Immature natural killer cell (primary cell): ENCODE measurements around the gene PHACTR2. TPM values are rescaled to one million over a fixed set of nuclear protein-coding genes. Genes with fewer than 3 reads are reported as not detected.
"Not testable (repeated sequence)": the region's sequence is repeated elsewhere in the genome, so short reads cannot be mapped to it uniquely, and the experiment has no call there.

Source experiments
- DNase-seq, 3 donors: peaks; one replicate each; pipeline ENCODE4 v3.0.0; 2022; ENCODE audit warnings: mixed read lengths in 1 of 3
- H3K27ac Mint-ChIP-seq, 6 donors: one replicate each; pipeline ENCODE4 v1.8.0; 2020; ENCODE audit warnings: mixed read lengths in 6 of 6, mild to moderate bottlenecking in 5 of 6, inconsistent platforms in 4 of 6, moderate library complexity in 3 of 6
- H3K27me3 Mint-ChIP-seq, 3 donors: one replicate each; pipeline ENCODE4 v1.8.0; 2020 to 2021; ENCODE audit warnings: low read depth in 3 of 3, mild to moderate bottlenecking in 3 of 3, mixed read lengths in 3 of 3, moderate library complexity in 3 of 3, inconsistent platforms in 1 of 3
- H3K36me3 Mint-ChIP-seq, 3 donors: one replicate each; pipeline ENCODE4 v1.8.0; 2020; ENCODE audit warnings: mixed read lengths in 3 of 3, inconsistent platforms in 2 of 3, mild to moderate bottlenecking in 2 of 3
- H3K4me1 Mint-ChIP-seq, 2 donors: one replicate each; pipeline ENCODE4 v1.8.0; 2020; ENCODE audit warnings: inconsistent platforms in 2 of 2, mild to moderate bottlenecking in 2 of 2, mixed read lengths in 2 of 2, moderate library complexity in 1 of 2
- H3K4me3 Mint-ChIP-seq, 5 donors: one replicate each; pipeline ENCODE4 v1.8.0; 2020; ENCODE audit warnings: mild to moderate bottlenecking in 5 of 5, mixed read lengths in 5 of 5, inconsistent platforms in 3 of 5, moderate library complexity in 3 of 5
- H3K9me3 Mint-ChIP-seq, 6 donors: one replicate each; pipeline ENCODE4 v1.8.0; 2020; ENCODE audit warnings: mild to moderate bottlenecking in 6 of 6, mixed read lengths in 6 of 6, inconsistent platforms in 4 of 6, moderate library complexity in 3 of 6
- polyA plus RNA-seq, 3 donors: library from polyadenylated mRNA; unstranded; fragments of 300-500 nt; fragmentation: Illumina TruSeq; gene quantifications; one replicate each; pipeline ENCODE4 v1.2.3, GENCODE V29; 2021

PHACTR2 gene
- polyA plus RNA-seq, result 10 to 100 TPM in 1 of 3 donors, 1 to 10 TPM in 2; 3.5 to 16.5 (median 9.4) TPM

GRCh38 chr6:143677891-143678791 is at the start of gene PHACTR2:
Gene PHACTR2, plus strand, starts transcription at chr6:143677965. Its CDS starts 199 bp downstream, at chr6:143678164.
- H3K27ac Mint-ChIP-seq, result peak within 1 kb of the TSS in 1 of 6 donors; percentile 53

GRCh38 chr6:143629104-143630080 is 48.4 kb upstream of the PHACTR2 start:
- peaks cover 0 to 2% (median 0%) of the 10 kb centered on the region in 3 donors for H3K27me3 Mint-ChIP-seq
- no peak overlapping the region for H3K27ac Mint-ChIP-seq
- DNase-seq, result no peak
- peaks cover 16 to 48% of the 10 kb centered on the region in 2 donors for H3K4me1 Mint-ChIP-seq
- H3K9me3 Mint-ChIP-seq, result no peaks in the 10 kb centered on the region
- H3K4me3 Mint-ChIP-seq, result no peak overlapping the region
- peaks cover 0 to 5% (median 0%) of the 10 kb centered on the region in 3 donors for H3K36me3 Mint-ChIP-seq

More at GRCh38 chr6:143677891-143678791, at the start of gene PHACTR2:
- peaks cover 0 to 14% (median 6%) of the 10 kb centered on the region in 6 donors for H3K9me3 Mint-ChIP-seq
- peak; percentile 28 to 38 (median 29) for DNase-seq
- H3K4me1 Mint-ChIP-seq, result peaks cover 14 to 37% of the 10 kb centered on the region in 2 donors
- H3K36me3 Mint-ChIP-seq, result peaks cover 4 to 7% (median 7%) of the 10 kb centered on the region in 3 donors
- H3K4me3 Mint-ChIP-seq, result peak within 1 kb of the TSS; percentile 75 to 88 (median 80)
- peaks cover 0 to 20% (median 11%) of the 10 kb centered on the region in 3 donors for H3K27me3 Mint-ChIP-seq

GRCh38 chr6:143631196-143631595 is 46.6 kb upstream of the PHACTR2 start:
- not testable (repeated sequence) for H3K27ac Mint-ChIP-seq, DNase-seq, H3K4me3 Mint-ChIP-seq, H3K36me3 Mint-ChIP-seq, H3K9me3 Mint-ChIP-seq, H3K27me3 Mint-ChIP-seq
- peaks cover 12 to 46% of the 10 kb centered on the region in 2 donors for H3K4me1 Mint-ChIP-seq

GRCh38 chr6:143632894-143633293 is 44.9 kb upstream of the PHACTR2 start:
- no peaks in the 10 kb centered on the region for H3K27me3 Mint-ChIP-seq
- no peaks in the 10 kb centered on the region for H3K9me3 Mint-ChIP-seq
- H3K4me1 Mint-ChIP-seq, result peaks cover 12 to 42% of the 10 kb centered on the region in 2 donors
- no peak overlapping the region for H3K27ac Mint-ChIP-seq
- DNase-seq, result no peak
- H3K36me3 Mint-ChIP-seq, result peaks cover 0 to 5% (median 0%) of the 10 kb centered on the region in 3 donors
- no peak overlapping the region for H3K4me3 Mint-ChIP-seq

- no peaks in the 10 kb centered on the region for H3K27me3 Mint-ChIP-seq
- peaks cover 0 to 5% (median 0%) of the 10 kb centered on the region in 3 donors for H3K36me3 Mint-ChIP-seq
- H3K4me3 Mint-ChIP-seq, result no peak overlapping the region
- H3K9me3 Mint-ChIP-seq, result no peaks in the 10 kb centered on the region
- DNase-seq, result no peak
- no peak overlapping the region for H3K27ac Mint-ChIP-seq
- H3K4me1 Mint-ChIP-seq, result peaks cover 7 to 26% of the 10 kb centered on the region in 2 donors
Measured at GRCh38 chr6:143634486-143634885, 43.3 kb upstream of the PHACTR2 start.

GRCh38 chr6:143637691-143638090 is 40.1 kb upstream of the PHACTR2 start:
- DNase-seq, result no peak
- H3K9me3 Mint-ChIP-seq, result no peaks in the 10 kb centered on the region
- H3K27me3 Mint-ChIP-seq, result no peaks in the 10 kb centered on the region
- peaks cover 7 to 23% of the 10 kb centered on the region in 2 donors for H3K4me1 Mint-ChIP-seq
- H3K4me3 Mint-ChIP-seq, result no peak overlapping the region
- no peak overlapping the region for H3K27ac Mint-ChIP-seq
- H3K36me3 Mint-ChIP-seq, result peaks cover 0 to 4% (median 2%) of the 10 kb centered on the region in 3 donors

- H3K27me3 Mint-ChIP-seq, result no peaks in the 10 kb centered on the region
- H3K27ac Mint-ChIP-seq, result no peak overlapping the region
Measured at GRCh38 chr6:143642403-143642802, 35.4 kb upstream of the PHACTR2 start.

GRCh38 chr6:143647191-143647590 is 30.6 kb upstream of the PHACTR2 start:
- H3K9me3 Mint-ChIP-seq, result peaks cover 0 to 3% (median 0%) of the 10 kb centered on the region in 6 donors
- no peak for DNase-seq
- peaks cover 0 to 4% (median 0%) of the 10 kb centered on the region in 3 donors for H3K36me3 Mint-ChIP-seq
- no peaks in the 10 kb centered on the region for H3K27me3 Mint-ChIP-seq
- H3K27ac Mint-ChIP-seq, result no peak overlapping the region
- H3K4me3 Mint-ChIP-seq, result no peak overlapping the region
- peaks cover 6 to 20% of the 10 kb centered on the region in 2 donors for H3K4me1 Mint-ChIP-seq

More at GRCh38 chr6:143642403-143642802, 35.4 kb upstream of the PHACTR2 start:
- Mint-ChIP-seq H3K4me1 (peaks cover 2 to 12% of the 10 kb centered on the region in 2 donors), H3K9me3 (no peaks in the 10 kb centered on the region), H3K36me3 (peaks cover 0 to 4% (median 0%) of the 10 kb centered on the region in 3 donors), H3K4me3 (no peak overlapping the region)
- DNase-seq, result no peak

- H3K4me3 Mint-ChIP-seq, result no peak overlapping the region
- no peak overlapping the region for H3K27ac Mint-ChIP-seq
- no peaks in the 10 kb centered on the region for H3K27me3 Mint-ChIP-seq
Measured at GRCh38 chr6:143647732-143648131, 30.0 kb upstream of the PHACTR2 start.

GRCh38 chr6:143649319-143649718 is 28.4 kb upstream of the PHACTR2 start:
- DNase-seq, H3K27me3 Mint-ChIP-seq, H3K9me3 Mint-ChIP-seq, H3K4me3 Mint-ChIP-seq, H3K27ac Mint-ChIP-seq, H3K36me3 Mint-ChIP-seq: not testable (repeated sequence)
- H3K4me1 Mint-ChIP-seq, result peaks cover 6 to 20% of the 10 kb centered on the region in 2 donors

More at GRCh38 chr6:143647732-143648131, 30.0 kb upstream of the PHACTR2 start:
- Mint-ChIP-seq H3K36me3 (peaks cover 0 to 4% (median 0%) of the 10 kb centered on the region in 3 donors), H3K4me1 (peaks cover 6 to 20% of the 10 kb centered on the region in 2 donors), H3K9me3 (peaks cover 0 to 3% (median 0%) of the 10 kb centered on the region in 6 donors)
- no peak for DNase-seq

GRCh38 chr6:143651328-143651727 is 26.4 kb upstream of the PHACTR2 start:
- not testable (repeated sequence) for H3K9me3 Mint-ChIP-seq, H3K36me3 Mint-ChIP-seq, H3K27me3 Mint-ChIP-seq, H3K4me3 Mint-ChIP-seq, DNase-seq, H3K27ac Mint-ChIP-seq
- peaks cover 6 to 17% of the 10 kb centered on the region in 2 donors for H3K4me1 Mint-ChIP-seq

- no peak overlapping the region for H3K4me3 Mint-ChIP-seq
- H3K36me3 Mint-ChIP-seq, result peaks cover 0 to 6% (median 4%) of the 10 kb centered on the region in 3 donors
- H3K27me3 Mint-ChIP-seq, result peaks cover 0 to 2% (median 0%) of the 10 kb centered on the region in 3 donors
- H3K4me1 Mint-ChIP-seq, result peaks cover under 1 to 3% of the 10 kb centered on the region in 2 donors
- no peak for DNase-seq
- no peak overlapping the region for H3K27ac Mint-ChIP-seq
- peaks cover 0 to 3% (median 0%) of the 10 kb centered on the region in 6 donors for H3K9me3 Mint-ChIP-seq
Measured at GRCh38 chr6:143652841-143653331, 24.9 kb upstream of the PHACTR2 start.

- Mint-ChIP-seq H3K36me3 (peaks cover 4 to 11% (median 6%) of the 10 kb centered on the region in 3 donors), H3K27ac (no peak overlapping the region), H3K4me1 (no peaks in the 10 kb centered on the region), H3K4me3 (no peak overlapping the region), H3K27me3 (peaks cover 0 to 2% (median 0%) of the 10 kb centered on the region in 3 donors), H3K9me3 (peaks cover 0 to 11% (median 0%) of the 10 kb centered on the region in 6 donors)
- DNase-seq, result no peak
Measured at GRCh38 chr6:143655541-143655940, 22.2 kb upstream of the PHACTR2 start.
